ENCODE data around the gene NFRKB.
A peak's percentile ranks its signal among the peaks of the same experiment; 100 is the strongest.
"Not testable (repeated sequence)": the region's sequence is repeated elsewhere in the genome, so short reads cannot be mapped to it uniquely, and the experiment has no call there.

Gene NFRKB

GRCh38 chr11:129849447-129850130 lies 45.8 kb downstream of the NFRKB start:
- Histone ChIP-seq H3K4me3 (ENCODE audit: low read length in 2 of 2) (no peak overlapping the region), H3K27me3 (ENCODE audit: control insufficient read depth in 2 of 2, insufficient read depth in 2 of 2, low read length in 2 of 2) (no peaks in the 10 kb centered on the region), H3K9me3 (ENCODE audit: control insufficient read depth in 2 of 2, low read length in 2 of 2) (no peaks in the 10 kb centered on the region), H3K4me1 (ENCODE audit: control insufficient read depth in 2 of 2, insufficient read depth in 2 of 2, low read length in 2 of 2) (peaks cover 29 to 35% of the 10 kb centered on the region in 2 donors), H3K27ac (ENCODE audit: low read depth in 2 of 2, low read length in 2 of 2) (no peak overlapping the region), H3K9ac (ENCODE audit: low read depth in 1 of 2, low read length in 2 of 2) (no peak overlapping the region), H3K36me3 (ENCODE audit: control insufficient read depth in 2 of 2, insufficient read depth in 2 of 2, low read length in 2 of 2) (peaks cover 6 to 7% of the 10 kb centered on the region in 2 donors)

- H3K4me3 ChIP-seq (ENCODE audit: low read length in 2 of 2); H3K9ac ChIP-seq (ENCODE audit: low read depth in 1 of 2, low read length in 2 of 2); H3K27me3 ChIP-seq (ENCODE audit: control insufficient read depth in 2 of 2, insufficient read depth in 2 of 2, low read length in 2 of 2); H3K9me3 ChIP-seq (ENCODE audit: control insufficient read depth in 2 of 2, low read length in 2 of 2); H3K36me3 ChIP-seq (ENCODE audit: control insufficient read depth in 2 of 2, insufficient read depth in 2 of 2, low read length in 2 of 2): not testable (repeated sequence)
- Histone ChIP-seq H3K4me1 (ENCODE audit: control insufficient read depth in 2 of 2, insufficient read depth in 2 of 2, low read length in 2 of 2) (peaks cover 12 to 20% of the 10 kb centered on the region in 2 donors), H3K27ac (ENCODE audit: low read depth in 2 of 2, low read length in 2 of 2) (peak overlapping the region; percentile 74 to 83)
These were observed 48.0 kb downstream of the NFRKB start for GRCh38 chr11:129847361-129847760.

- Histone ChIP-seq H3K9me3 (ENCODE audit: control insufficient read depth in 2 of 2, low read length in 2 of 2) (no peaks in the 10 kb centered on the region), H3K27ac (ENCODE audit: low read depth in 2 of 2, low read length in 2 of 2) (peak overlapping the region; percentile 74 to 83), H3K4me1 (ENCODE audit: control insufficient read depth in 2 of 2, insufficient read depth in 2 of 2, low read length in 2 of 2) (peaks cover 12 to 20% of the 10 kb centered on the region in 2 donors), H3K4me3 (ENCODE audit: low read length in 2 of 2) (peak overlapping the region in 1 of 2 donors; percentile 5), H3K27me3 (ENCODE audit: control insufficient read depth in 2 of 2, insufficient read depth in 2 of 2, low read length in 2 of 2) (no peaks in the 10 kb centered on the region), H3K9ac (ENCODE audit: low read depth in 1 of 2, low read length in 2 of 2) (peak overlapping the region in 1 of 2 donors; percentile 42), H3K36me3 (ENCODE audit: control insufficient read depth in 2 of 2, insufficient read depth in 2 of 2, low read length in 2 of 2) (peaks cover 0 to 2% of the 10 kb centered on the region in 2 donors)
These were observed 48.7 kb downstream of the NFRKB start for GRCh38 chr11:129846508-129847335.

Data from mucosa of rectum (tissue), 2 donors.